Gastroesophageal sphincter (tissue), 3 donors: ENCODE measurements around the gene DYNC1LI2.

ENCODE experiments used
- CTCF ChIP-seq, 4 experiments: fragments of 200-600 bp in 2 of 4; fragments of 450-650 bp in 2 of 4; sonication (generic) in 1 of 4; IDR thresholded peaks; one replicate each; pipeline ENCODE4 v1.5.1; 2017 to 2019; ENCODE audit warnings: antibody characterized with exemption in 4 of 4, mild to moderate bottlenecking in 2 of 4, moderate library complexity in 2 of 4
- POLR2A ChIP-seq, 2 donors: fragments of 450-650 bp; IDR thresholded peaks; one replicate each; pipeline ENCODE4 v1.6.1; 2017; ENCODE audit warnings: antibody characterized with exemption in 2 of 2, mild to moderate bottlenecking in 2 of 2, moderate library complexity in 1 of 2

GRCh38 chr16:66699898-66700297 is 51.5 kb downstream of the DYNC1LI2 start:
- TF ChIP-seq CTCF (IDR thresholded peaks at IDR 0.05) (no peak), POLR2A (IDR thresholded peaks at IDR 0.05) (no peak)
